K562 (cell line): Measurements from ENCODE around the gene IL1RL2. TPM values are rescaled to one million over a fixed set of nuclear protein-coding genes. Genes with fewer than 3 reads are reported as not detected.

Experiments used
- CEBPG ChIP-seq, 3 experiments: fragments of 200-800 bp in 1 of 3; sonication (Bioruptor generic) in 1 of 3; sonication (generic) in 1 of 3; formaldehyde crosslinking in 1 of 3; IDR thresholded peaks in 2 of 3; conservative IDR thresholded peaks in 1 of 3; 2 replicates each; pipeline versions ENCODE4 v1.6.1 to v1.8.0; 2016 to 2022; ENCODE audit warnings: missing compliant biosample characterization in 2 of 3, missing genetic modification characterization in 2 of 3, mild to moderate bottlenecking in 1 of 3, missing genetic modification reagents in 1 of 3
- CXXC5 ChIP-seq: fragments of 250-450 bp; sonication (Bioruptor Pico); IDR thresholded peaks from 2 replicates; pipeline ENCODE4 v1.8.0; 2022; ENCODE audit warnings: inconsistent platforms, mild to moderate bottlenecking, moderate library complexity
- EZH2 ChIP-seq: IDR thresholded peaks from 2 replicates; pipeline ENCODE4 v1.6.1; 2012; ENCODE audit warnings: low read depth, mild to moderate bottlenecking, inconsistent platforms, low read length, borderline replicate concordance
- GTF2E2 ChIP-seq: fragments of 200-800 bp; sonication (Bioruptor generic); IDR thresholded peaks from 2 replicates; pipeline ENCODE4 v1.6.1; 2016; ENCODE audit warnings: missing genetic modification characterization, missing compliant biosample characterization
- VEZF1 ChIP-seq: fragments of 200-800 bp; sonication (Bioruptor generic); IDR thresholded peaks from 2 replicates; pipeline ENCODE4 v1.6.1; 2017; ENCODE audit warnings: missing genetic modification characterization, missing compliant biosample characterization
- XRCC4 ChIP-seq: IDR thresholded peaks from one replicate; pipeline ENCODE4 v1.6.1; 2011; ENCODE audit not compliant: insufficient read depth, insufficient read length; ENCODE audit errors: extremely low read depth
- ZNF395 ChIP-seq: fragments of 200-800 bp; sonication (Bioruptor generic); IDR thresholded peaks from 2 replicates; pipeline ENCODE4 v1.6.1; 2017; ENCODE audit warnings: missing genetic modification characterization, missing compliant biosample characterization
- ZNF589 ChIP-seq: fragments of 200-800 bp; sonication (Bioruptor generic); IDR thresholded peaks from 2 replicates; pipeline ENCODE4 v1.6.1; 2016; ENCODE audit warnings: low read depth, missing genetic modification characterization, missing compliant biosample characterization
- ZNF609 ChIP-seq: sonication (generic); formaldehyde crosslinking; IDR thresholded peaks from 2 replicates; pipeline ENCODE4 v1.8.1; 2023; ENCODE audit warnings: missing genetic modification reagents, mild to moderate bottlenecking, borderline replicate concordance
- ZNF644 ChIP-seq: fragments of 200-800 bp; sonication (Bioruptor generic); IDR thresholded peaks from 2 replicates; pipeline ENCODE4 v1.6.1; 2016; ENCODE audit warnings: low read depth, missing genetic modification characterization, missing compliant biosample characterization
- ZNF79 ChIP-seq: fragments of 250-450 bp; sonication (Bioruptor Pico); IDR thresholded peaks from 2 replicates; pipeline ENCODE4 v1.4.0; 2020; ENCODE audit warnings: low read depth, mild to moderate bottlenecking, moderate library complexity
- polyA plus RNA-seq, 8 experiments: library from polyadenylated mRNA; depleted of rRNA in 4 of 8; stranded (reverse) in 5 of 8; unstranded in 3 of 8; fragments of >200 nt; fragmentation: Nextera tagmentation in 2 of 8; fragmentation: Illumina TruSeq in 1 of 8; extraction: Ambion mirVana in 2 of 8; extraction: Trizol in 1 of 8; gene quantifications; 2 replicates each; pipeline versions ENCODE4 v1.2.1 to v1.2.3, GENCODE V29; 2011 to 2014; ENCODE audit warnings: inconsistent platforms in 1 of 8, missing spikeins in 1 of 8
- total RNA-seq, 7 experiments: library from RNA; depleted of rRNA in 6 of 7; stranded (reverse); fragments of >200 nt in 6 of 7; fragmentation: Illumina TruSeq in 2 of 7; extraction: Trizol in 2 of 7; gene quantifications; 2 replicates each; pipeline versions ENCODE4 v1.2.1 to v1.2.3, GENCODE V29; 2011 to 2021; ENCODE audit warnings: low replicate concordance in 1 of 7
- TF ChIP-seq, protein P1 (sequence below): fragments of 450-650 bp; formaldehyde crosslinking; conservative IDR thresholded peaks from 2 replicates; pipeline ENCODE4 v1.4.0; 2022; ENCODE audit warnings: mild to moderate bottlenecking, missing genetic modification characterization
- TF ChIP-seq, protein P2 (sequence below), 2 experiments: fragments of 450-650 bp in 1 of 2; sonication (generic) in 1 of 2; formaldehyde crosslinking in 1 of 2; IDR thresholded peaks in 1 of 2; conservative IDR thresholded peaks in 1 of 2; 2 replicates each; pipeline versions ENCODE4 v1.6.1 to v1.8.1; 2016 to 2023; ENCODE audit warnings: mild to moderate bottlenecking in 2 of 2, moderate library complexity in 2 of 2, inconsistent platforms in 1 of 2, missing genetic modification reagents in 1 of 2

IL1RL2 gene
- total and polyA plus RNA-seq, 9 of the 15 experiments (the other 6 are each of a cell fraction or from before 2014, with no cell fraction given) = not detected

GRCh38 chr2:102258386-102259074, 71.7 kb downstream of the IL1RL2 start (continued):
- TF ChIP-seq, protein P1, sequence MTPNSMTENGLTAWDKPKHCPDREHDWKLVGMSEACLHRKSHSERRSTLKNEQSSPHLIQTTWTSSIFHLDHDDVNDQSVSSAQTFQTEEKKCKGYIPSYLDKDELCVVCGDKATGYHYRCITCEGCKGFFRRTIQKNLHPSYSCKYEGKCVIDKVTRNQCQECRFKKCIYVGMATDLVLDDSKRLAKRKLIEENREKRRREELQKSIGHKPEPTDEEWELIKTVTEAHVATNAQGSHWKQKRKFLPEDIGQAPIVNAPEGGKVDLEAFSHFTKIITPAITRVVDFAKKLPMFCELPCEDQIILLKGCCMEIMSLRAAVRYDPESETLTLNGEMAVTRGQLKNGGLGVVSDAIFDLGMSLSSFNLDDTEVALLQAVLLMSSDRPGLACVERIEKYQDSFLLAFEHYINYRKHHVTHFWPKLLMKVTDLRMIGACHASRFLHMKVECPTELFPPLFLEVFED (CRISPR knock-in tag) = peak; percentile 65; the same call in 1 of the 2 replicates
- TF ChIP-seq VEZF1 (CRISPR knock-in tag) (peak; percentile 53), GTF2E2 (tag) (peak; percentile 63; the same call in 1 of the 2 replicates), ZNF589 (CRISPR knock-in tag) (peak; percentile 100), ZNF79 (CRISPR knock-in tag) (0 out of 2 replicates have a peak, but pooled peaks have one; percentile 46), CEBPG (CRISPR knock-in tag; IDR thresholded peaks at IDR 0.05) (peak; percentile 92), CEBPG (tag; conservative IDR thresholded peaks at IDR 0.05 in 1 of 2, IDR thresholded peaks at IDR 0.05 in 1 of 2) (peak; percentile 65 to 98; a peak in 3 of 4 replicates), XRCC4 (no peak), ZNF644 (tag) (peak; percentile 88; the same call in 1 of the 2 replicates), ZNF609 (no peak), CXXC5 (CRISPR knock-in tag) (peak; percentile 47; the same call in 1 of the 2 replicates), EZH2 (no peak), ZNF395 (CRISPR knock-in tag) (peak; percentile 97)
- TF ChIP-seq, protein P2, sequence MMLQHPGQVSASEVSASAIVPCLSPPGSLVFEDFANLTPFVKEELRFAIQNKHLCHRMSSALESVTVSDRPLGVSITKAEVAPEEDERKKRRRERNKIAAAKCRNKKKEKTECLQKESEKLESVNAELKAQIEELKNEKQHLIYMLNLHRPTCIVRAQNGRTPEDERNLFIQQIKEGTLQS (IDR thresholded peaks at IDR 0.05) = peak; percentile 90
- TF ChIP-seq, protein P2 (CRISPR knock-in tag; conservative IDR thresholded peaks at IDR 0.05) = no peak
